Left forelimb (tissue), 1 donor: ENCODE measurements around the gene KIF1A.

Source experiments
- DNase-seq: peaks from one replicate; pipeline ENCODE4 v3.0.0-alpha.2; 2018; ENCODE audit warnings: low spot score

KIF1A gene

DNA sequence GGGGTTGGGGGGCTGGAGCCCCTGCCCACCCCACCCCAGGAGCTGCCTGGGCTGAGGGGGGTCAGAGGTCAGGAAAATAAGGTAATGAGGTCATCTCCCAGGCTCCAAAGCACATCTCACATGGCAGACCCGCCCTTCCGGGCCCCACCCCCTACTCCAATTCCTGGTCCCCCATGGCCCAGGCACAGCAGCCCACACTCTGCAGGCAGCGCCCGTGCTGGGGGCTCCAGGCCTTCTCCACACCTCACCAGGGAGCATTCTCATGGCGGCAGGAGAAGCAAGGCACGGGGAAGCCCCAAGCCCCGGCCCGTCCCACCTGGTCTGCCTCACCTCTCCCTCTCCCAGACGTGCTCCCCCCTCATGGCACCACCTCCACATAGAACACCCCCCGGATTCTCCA lies 84.5 kb downstream of the KIF1A start:
- DNase-seq = no peak

DNA sequence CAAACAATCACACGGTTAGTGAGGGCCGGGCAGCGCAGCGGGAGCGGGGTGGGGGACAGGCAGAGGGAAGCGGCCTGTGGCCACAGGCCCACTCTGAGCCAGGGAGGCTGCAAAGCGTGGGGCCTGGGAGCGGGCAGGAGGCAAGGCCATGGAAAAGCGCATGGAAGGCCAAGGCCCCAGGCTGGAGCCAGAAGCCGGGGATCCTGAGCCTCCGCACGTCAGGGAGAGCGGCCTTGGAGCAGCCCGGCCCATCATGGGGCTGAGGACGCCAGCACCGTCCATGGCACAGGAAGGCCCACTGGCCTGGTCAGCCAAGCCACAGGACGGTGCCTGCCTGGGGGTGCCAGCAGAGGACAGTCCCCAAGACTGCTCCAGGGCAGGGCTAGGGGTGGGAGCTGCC lies 85.3 kb downstream of the KIF1A start:
- no peak for DNase-seq

DNA sequence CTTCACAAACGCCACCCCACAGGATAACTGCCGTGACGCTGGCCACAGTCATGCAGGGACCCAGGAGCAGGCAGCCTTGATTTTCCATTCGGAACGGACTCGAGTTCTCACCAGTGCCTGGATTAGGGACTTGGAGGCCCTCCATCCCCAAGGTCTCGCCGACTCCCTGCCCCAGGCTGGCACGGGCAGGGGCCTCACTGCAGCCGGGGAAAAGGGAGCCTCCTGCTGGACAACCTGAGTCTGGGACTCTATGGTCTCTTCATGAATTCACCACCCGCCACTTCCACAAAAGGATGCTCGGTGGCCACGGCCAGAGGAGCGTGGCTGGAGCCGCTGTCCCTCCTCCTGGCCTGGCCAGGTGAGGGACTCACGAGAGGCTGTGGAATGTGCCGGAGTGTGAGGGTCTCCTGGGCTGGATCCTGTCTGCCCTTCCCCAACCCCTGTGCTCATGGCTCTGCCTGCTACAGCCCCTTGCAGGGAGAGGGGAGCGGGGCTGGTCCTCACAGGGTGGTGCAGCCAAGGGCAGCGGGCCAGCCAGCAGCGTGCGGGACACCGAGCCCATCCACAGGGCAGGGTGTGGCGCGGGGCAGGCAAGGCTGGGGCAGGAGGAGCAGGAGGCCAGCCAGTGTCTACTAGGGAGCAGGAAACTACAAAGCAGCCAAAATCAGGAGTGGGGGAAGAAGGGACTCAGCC lies 86.1 kb downstream of the KIF1A start:
- DNase-seq = no peak

DNA sequence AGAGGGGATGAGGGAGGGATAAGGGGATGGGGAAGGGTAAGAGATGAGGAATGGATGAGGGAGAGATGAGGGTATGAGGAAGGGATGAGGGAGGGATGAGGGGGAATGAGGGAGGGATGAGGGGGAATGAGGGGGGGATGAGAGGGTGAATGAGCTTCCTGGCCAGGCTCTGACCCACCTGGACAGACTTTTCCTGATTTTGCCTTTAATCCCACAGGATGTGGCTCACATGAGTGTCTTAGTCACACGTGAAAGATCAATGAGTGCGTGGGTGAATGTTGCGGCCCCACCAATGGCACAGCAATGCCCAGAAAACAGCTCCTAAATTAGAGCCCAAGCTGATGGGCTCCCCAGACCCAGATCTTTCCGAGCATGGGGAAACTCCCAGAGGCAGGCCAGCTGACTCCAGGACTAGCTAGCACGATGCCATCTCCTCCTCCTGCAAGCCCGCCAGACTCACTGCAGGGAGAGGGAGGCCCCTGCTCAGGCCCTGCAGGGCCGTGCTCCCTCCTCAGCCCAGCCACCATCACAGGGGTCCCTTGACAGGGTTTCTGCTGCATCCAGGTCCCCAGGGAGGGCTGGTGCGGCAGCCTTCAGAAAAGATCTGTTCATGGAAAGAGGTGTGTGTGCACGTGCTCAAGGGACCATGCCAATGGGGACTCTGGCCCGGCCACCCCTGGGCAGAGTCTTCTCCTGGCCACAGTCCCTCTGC lies 87.0 kb downstream of the KIF1A start:
- no peak for DNase-seq

DNA sequence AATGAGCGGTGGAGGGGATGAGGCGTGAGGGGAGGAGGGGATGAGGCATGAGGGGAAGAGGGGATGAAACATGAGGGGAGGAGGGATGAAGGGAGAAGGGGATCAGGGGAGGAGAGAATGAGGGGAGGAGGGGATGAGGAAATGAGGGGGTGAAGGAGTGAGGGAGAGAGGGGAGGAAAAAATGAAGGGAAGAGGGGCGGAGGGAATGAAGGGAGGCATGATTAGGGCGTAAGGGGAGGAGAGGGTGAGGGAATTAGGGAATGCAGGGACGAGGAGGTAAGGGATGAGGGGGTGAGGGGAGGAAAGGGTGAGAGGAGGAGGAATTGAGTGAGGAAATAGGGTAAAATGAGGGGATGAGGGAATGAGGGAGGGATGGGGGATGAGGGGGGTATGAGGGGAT lies 87.8 kb downstream of the KIF1A start:
- DNase-seq = no peak

DNA sequence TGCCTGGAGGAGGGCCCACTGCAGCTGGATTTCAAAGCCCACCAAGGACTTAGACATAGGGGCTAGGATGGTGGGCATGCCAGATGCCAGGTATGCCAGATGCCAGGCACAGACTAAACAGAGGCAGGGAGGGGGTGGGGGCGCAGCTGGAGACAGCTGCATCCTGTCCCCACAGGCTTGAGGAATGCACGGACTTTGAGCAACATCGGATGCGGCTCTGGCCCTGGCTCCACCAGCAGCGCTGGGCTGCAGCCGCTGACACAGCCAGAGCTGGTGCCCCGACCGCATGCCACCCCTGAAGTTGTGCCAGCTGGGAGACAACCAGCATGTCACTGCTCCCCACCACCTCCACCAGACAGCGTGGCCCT lies 88.9 kb downstream of the KIF1A start:
- DNase-seq = no peak

DNA sequence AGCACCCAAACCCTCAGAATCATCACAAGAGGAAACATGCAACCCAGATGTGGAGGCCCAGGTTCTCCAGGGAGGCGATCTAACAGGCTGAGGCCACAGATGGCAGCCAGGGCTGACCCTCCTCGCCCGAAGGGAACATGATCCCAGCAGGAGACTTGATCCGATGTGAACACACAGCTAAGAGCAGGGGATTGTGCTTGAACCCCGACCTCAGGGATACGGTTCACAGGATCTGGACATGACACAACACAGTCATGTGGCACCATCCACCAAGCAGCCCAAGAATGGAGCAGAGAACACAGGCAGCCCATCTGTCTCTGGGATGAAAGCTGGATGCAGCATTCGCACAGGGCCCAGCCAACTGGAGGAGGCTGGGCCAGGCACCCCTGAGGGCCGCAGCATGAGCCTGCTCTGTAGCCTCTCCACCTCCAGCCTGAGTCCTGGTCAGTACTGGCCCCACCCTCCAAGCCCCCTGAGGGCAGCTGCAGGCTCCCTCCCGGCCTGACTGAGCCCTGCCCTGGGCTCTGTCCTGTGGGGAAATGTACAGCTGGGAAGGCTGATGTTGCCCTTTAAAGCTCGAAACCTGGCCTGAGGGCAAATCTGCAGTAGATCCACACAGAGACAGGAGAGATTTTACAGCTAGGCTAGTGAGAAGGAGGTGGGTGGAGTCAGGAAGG lies 89.4 kb downstream of the KIF1A start:
- DNase-seq = no peak

DNA sequence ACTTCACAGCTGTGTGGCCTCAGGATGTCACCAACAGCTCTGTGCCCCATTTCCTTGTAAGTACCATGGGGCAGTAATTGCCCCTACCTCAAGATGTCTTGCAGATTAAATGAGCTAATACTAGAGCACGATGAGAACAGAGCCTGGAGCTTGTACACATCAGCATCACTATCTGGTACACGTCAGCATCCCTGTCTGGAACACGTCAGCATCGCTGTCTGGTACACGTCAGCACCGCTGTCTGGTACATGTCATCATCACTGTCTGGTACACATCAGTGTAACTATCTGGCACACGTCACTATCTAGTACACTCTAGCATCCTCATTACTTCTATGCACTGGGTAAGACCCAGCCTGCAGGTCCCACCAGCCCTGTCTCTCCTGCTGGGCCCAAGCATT lies 91.2 kb downstream of the KIF1A start:
- no peak for DNase-seq

DNA sequence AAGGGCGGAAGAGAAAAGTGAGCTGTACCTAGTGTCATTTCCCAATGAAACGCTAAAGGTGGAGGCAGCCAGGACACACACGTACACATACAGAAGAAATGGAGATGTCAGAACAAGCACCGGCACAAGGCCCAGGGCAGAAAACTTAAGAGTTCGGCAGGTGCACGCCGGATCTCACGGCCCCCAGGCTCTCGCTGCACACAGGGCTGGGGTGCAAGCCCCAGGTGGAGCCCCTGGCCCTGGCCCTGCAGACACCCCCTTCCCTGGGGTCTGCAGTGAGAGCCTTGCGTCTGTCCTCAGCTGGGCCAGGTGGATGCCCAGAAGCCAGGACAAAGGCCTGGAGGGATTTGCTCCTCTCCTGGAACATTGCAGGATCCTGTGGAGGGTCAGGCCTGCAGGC lies 91.7 kb downstream of the KIF1A start:
- DNase-seq = no peak

DNA sequence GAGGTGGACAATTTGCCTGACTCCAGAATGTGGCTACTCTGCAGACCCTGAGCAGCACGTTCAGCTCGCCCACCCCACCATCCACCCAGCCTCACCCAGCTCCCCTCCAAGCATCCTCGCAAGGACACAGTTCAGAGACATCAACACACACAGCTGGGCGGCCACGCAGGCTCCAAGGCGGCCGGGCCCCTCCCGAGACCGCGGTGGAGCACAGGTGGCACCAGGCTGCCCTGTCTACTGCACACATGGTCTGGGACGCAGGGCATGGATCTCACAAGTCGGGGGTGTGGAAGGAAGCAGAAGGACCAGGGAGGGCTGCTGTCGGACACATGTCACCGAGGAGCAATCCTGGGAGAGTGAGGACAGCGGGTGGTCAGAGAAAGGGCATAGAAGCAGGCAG lies 92.1 kb downstream of the KIF1A start:
- DNase-seq = no peak

DNA sequence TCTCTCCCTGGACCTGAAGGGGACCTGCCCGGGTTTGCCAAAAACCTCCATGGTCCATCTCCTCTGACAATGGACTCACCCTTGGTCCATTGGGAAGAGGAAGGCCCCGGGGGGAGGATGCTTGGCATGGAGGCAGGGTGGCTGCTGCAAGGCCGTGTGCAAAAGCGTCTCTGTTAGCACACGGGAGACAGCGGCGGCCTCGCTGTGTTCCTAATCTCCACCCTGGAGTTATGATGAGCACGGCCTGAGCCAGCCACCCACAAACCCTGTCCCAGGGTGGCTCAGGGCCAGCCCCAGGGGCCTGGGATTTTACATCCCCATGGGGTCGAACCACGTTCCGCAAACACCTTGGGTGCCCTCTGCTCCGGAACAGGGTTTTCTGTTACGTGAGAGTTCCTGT lies 92.6 kb downstream of the KIF1A start:
- no peak for DNase-seq

DNA sequence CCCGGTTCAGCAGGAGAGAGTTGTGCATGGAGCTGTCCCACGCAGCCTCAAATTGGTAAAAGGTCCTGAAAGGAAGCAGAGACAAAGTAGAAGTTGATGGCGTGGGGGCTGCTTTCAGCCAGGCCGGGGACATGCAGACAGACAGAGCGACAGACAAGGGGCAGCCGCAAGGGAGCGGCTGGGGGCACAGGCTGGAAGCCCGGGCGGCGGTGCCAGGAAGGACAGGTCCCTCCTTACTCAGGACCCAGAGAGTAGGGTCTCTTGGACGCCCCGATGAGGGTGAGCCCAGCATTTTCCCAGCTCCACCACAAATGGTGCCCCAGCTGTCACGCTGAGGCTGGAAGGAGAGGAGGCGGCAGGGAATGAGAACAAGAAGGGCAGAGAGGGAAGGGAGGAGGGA lies 93.1 kb downstream of the KIF1A start:
- no peak for DNase-seq

DNA sequence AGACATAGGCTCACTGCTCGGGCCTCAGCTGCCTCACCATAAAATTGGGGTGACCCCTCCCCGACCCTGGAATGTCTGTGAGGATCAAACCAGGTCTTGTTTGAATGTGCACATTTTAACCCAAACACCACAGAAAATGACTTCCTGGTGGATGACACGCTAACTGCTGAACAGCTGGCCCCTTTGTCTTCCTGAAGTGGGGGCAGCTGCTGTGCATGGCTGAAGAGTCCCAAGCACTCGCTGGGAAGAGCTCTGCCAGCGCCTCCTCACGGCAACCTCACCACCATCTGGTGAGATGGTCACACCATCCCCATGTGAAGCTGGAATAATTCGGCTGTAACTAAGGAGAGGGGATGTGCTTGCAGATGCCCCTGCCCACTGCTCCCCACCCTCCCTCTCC lies 94.3 kb downstream of the KIF1A start:
- no peak for DNase-seq

DNA sequence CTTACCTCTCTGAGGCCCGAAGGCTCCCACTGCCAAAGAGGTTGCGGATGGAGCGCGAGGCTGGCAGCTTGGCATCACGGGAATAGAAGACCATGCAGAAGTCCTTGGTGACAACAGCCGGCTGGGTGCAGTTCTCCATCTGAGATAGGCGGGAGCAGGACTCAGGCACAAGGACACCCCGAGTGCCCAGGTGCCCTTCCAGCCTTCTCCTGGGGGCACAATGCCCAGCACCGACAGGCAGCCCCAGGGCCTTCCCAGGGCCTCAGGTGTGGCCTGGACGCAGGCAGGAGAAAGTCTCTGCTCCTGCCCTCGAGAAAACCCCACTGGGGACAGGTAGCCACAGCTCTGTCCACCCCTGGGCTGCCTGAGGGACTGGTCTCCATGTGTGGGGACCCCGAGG lies 94.8 kb downstream of the KIF1A start:
- DNase-seq = no peak

DNA sequence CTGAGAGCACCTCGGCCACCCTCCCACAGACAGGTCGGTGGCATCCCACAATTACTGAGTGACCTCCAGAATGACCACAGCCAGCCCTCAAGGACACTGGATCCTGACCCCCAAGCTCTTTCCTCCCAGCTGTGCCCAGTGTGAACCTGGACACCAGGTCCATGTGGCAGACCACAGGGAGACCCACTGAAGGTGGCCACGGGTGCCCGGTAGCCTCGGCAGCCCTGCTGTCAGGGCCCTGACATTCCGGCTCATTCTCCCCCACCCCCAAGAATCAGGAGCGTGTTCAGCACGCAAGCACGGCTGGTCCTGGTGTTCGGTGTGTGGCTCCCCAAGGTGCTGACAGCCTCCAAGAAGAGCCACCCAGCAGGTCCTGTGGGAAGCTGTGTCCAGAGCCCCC lies 95.6 kb downstream of the KIF1A start:
- no peak for DNase-seq

DNA sequence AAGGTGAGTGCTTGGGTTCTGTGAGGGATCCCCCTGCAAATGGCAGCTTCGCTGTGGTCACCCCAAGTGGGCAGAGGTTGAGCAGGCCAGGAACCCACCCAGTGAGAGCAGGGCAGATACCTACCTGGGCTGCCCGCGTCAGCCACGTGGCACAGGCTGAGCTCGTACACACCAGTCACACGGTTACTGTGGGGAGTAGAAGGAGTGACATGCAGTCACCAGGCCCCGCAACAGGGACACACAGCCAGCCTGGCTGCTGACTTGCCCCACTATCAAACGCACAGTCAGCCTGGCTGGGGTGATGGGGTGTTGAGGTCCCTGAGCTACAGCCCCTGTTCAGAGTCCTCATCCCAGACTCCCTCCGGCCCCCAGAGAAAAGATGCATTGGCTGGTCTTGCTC lies 96.2 kb downstream of the KIF1A start:
- DNase-seq = no peak

DNA sequence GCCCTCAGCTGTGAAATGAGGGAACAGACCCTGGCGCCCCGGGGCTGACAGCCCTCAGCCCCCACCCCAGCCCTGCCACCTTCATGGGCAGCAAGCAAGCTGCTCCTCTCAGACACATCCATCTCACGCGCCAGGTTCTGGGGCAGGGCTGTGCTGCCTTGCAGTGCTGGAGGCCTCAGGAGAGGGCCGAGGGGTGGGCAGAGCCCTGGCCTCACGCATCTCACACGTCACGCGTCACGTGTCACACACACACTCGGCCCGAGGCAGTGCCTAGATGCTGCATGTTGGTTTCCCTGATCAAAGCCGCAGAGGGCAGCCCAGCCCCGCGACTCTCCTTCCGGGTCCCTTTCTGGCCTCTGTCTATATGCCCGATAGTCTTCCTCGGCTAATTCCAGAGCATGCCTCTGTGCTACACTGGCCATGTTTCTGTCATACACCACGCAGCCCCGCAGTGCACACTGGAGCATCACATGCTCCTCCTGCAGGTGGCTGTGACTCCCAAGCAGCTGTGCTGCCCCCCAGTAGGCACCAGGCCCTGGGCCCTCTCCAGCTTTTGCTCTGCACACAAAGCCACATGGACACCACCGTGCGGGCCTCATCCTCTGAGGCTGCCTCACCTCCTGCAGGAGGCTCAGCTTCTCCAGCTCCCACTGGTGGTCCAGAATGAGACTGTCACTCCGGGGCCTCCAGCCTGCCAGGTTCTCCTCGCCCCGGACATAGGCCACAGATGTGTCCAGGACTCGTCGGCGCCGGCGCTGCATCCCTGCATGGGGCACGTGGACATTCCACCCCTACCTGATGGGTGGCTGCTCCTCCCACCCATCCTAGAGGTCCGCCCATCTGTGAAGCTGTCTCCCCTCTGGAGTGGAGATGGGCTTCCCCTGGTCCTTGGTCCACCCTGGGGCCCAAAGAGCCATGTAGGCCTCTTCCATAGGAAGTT lies 97.0 kb downstream of the KIF1A start:
- DNase-seq = no peak

DNA sequence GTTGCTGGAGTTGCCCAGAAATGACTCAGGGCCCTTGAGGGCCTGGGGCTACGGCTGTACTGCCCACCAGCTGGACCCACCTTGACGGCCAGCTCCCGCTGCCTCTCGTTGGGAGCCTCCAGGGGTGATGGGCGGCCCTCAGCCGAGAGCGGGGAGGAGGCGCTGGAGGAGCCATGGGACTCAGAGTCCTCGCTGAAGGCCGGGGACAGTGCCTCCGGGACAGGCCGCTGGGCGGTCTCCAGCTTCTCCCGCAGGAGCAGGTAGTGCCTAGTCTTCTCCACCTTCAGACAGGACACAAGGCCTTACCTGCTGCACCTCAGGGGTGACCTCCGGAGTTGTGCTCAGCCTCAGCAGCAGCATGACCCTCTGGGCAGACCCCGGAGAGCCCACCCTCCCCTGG lies 97.6 kb downstream of the KIF1A start:
- DNase-seq = no peak

DNA sequence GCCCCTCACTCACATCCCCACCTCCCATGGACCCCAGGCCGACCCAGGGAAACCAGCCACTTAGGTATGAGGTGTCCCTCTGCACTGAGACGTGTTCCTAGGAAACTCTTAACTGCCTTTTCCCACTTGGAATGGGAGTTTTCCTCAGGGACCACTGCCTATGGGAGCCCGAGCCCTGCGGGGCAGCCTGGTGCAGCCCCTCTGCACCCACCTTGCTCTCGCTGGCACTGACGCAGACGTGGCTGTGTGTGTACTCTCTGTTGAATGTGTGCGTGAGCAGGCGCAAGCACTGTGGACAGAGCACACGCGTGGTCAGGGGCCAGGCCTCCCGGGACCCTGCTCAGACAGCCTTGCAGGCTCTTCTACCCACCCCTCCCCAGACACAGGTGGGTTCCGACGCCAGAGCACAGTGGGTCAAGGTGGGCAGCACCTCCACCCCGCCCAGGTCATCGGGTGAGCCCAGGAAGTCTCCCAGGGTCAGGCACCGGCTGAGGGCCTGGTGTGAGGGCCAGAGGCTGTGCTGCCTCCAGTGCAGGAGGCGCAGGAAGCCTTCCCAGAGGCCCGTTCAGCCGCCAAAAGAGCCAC lies 98.3 kb downstream of the KIF1A start:
- DNase-seq = no peak

DNA sequence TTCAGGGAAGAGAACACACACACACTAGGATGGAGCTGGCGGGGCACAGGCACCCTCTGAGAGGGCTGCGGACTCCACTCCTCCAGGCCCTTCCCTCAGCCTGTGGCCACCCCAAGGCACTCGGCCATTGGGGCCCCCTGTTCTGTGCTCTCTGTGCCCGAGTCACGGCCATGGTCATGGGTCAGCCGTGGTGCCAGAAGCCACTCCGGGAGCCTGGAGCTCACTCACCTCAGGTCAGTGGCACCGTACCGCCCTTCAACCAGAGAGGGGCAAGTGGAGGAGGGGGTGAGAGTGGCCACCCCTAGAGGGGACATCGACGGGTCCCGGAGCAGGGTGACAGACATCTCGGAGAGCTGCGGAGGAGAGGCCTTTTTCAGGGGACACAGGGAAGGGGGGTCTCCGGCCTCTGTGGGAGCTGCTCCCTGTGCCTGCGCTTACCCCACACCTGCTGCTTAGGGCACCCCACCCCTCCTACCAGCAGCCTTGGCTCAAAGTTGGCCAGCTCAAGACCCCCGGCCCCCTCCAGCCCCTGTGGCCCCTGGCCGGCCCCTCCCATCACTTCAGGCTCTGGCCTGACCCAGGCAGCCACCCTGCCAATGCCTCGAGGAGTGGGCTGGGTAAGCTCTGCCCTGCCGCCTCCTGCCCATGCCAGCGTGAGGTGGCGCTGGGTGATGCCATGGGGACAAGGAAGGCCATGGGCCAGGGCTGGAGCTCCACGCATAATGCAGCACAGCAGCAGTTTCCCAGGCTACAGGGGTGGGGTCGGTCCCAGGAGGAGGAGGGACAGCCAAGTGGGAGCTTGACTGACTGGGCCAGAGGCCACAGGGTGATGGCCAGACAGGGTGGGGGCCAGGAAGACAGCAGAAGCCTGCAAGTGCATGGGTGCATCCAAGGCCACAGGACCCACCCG lies 99.1 kb downstream of the KIF1A start:
- no peak for DNase-seq
